Lung (tissue), 12 donors: ENCODE measurements around the gene ZNF70. TPM values are rescaled to one million over a fixed set of nuclear protein-coding genes. Genes with fewer than 3 reads are reported as not detected.

Experiments used
- ATAC-seq: fragments of 200-7000 bp; cut with Tn5 transposase; one replicate; pipeline ENCODE4 v1.9.1; 2020; ENCODE audit warnings: moderate number of reproducible peaks; ENCODE audit not compliant: insufficient read depth, low FRiP score
- DNase-seq, 3 donors: peaks; one replicate each; pipeline ENCODE4 v3.0.0-alpha.2; 2013 to 2017
- H3K27ac ChIP-seq, 2 donors: one replicate each; pipeline ENCODE4 v1.5.1; 2013; ENCODE audit warnings: mild to moderate bottlenecking in 2 of 2, moderate library complexity in 2 of 2, control low read depth in 1 of 2, inconsistent platforms in 1 of 2, low read depth in 1 of 2, low read length in 1 of 2
- H3K27me3 ChIP-seq, 3 donors: one replicate each; pipeline ENCODE4 v1.5.1; 2013; ENCODE audit warnings: low read length in 2 of 3; ENCODE audit not compliant: control insufficient read depth in 3 of 3, insufficient read depth in 3 of 3
- H3K36me3 ChIP-seq, 4 donors: one replicate each; pipeline ENCODE4 v1.5.1; 2013; ENCODE audit warnings: low read length in 4 of 4, mild to moderate bottlenecking in 1 of 4, moderate library complexity in 1 of 4; ENCODE audit not compliant: control insufficient read depth in 4 of 4, insufficient read depth in 4 of 4
- H3K4me1 ChIP-seq, 5 donors: one replicate each; pipeline ENCODE4 v1.5.1; 2013; ENCODE audit warnings: low read length in 5 of 5, mild to moderate bottlenecking in 2 of 5, moderate library complexity in 1 of 5; ENCODE audit not compliant: control insufficient read depth in 5 of 5, insufficient read depth in 5 of 5
- H3K4me3 ChIP-seq: one replicate; pipeline ENCODE4 v1.5.1; 2013; ENCODE audit warnings: mild to moderate bottlenecking, control low read depth, moderate library complexity
- H3K9ac ChIP-seq, 2 donors: one replicate each; pipeline ENCODE4 v1.5.1; 2013; ENCODE audit warnings: low read length in 2 of 2, control low read depth in 1 of 2; ENCODE audit not compliant: insufficient read depth in 1 of 2
- H3K9me3 ChIP-seq, 4 donors: one replicate each; pipeline ENCODE4 v1.5.1; 2013; ENCODE audit warnings: low read length in 3 of 4, mild to moderate bottlenecking in 1 of 4, moderate library complexity in 1 of 4; ENCODE audit not compliant: control insufficient read depth in 4 of 4, insufficient read depth in 3 of 4
- WGBS, 2 donors: extraction: QIAGEN DNeasy Blood & Tissue Kit; methylation state at CpG; one replicate each; pipeline ENCODE4 v1.1.7; 2013; 5-methylcytosine and 5-hydroxymethylcytosine counted together
- polyA plus RNA-seq, 2 donors: library from polyadenylated mRNA; stranded (reverse); fragments of 200-250 nt; gene quantifications; one replicate each; pipeline ENCODE4 v1.2.1, GENCODE V29; 2013
- total RNA-seq, 2 donors: library from RNA; depleted of rRNA in 1 of 2; stranded (reverse); fragments of >200 nt in 1 of 2; gene quantifications; one replicate each; pipeline ENCODE4 v1.2.1, GENCODE V29; 2014 to 2021
- TF ChIP-seq, protein P1 (sequence below): IDR thresholded peaks from 2 replicates; pipeline ENCODE4 v1.5.1; 2012; ENCODE audit warnings: mild to moderate bottlenecking; ENCODE audit errors: control extremely low read depth, extremely low read depth
- donor health status: control.
- donor health status: control.
- donor health status: Bipolar disorder and iron deficiency.
- donor health status: healthy.
- donor health status: DM: yes; HTN: yes; CAD: no.

Gene ZNF70
- total and polyA plus RNA-seq, 4 donors: 0.98 to 6.9 (median 3.7) TPM

- Histone ChIP-seq H3K27me3 (no peaks in the 10 kb centered on the region), H3K36me3 (peaks cover 33 to 54% (median 42%) of the 10 kb centered on the region in 4 donors), H3K9me3 (no peaks in the 10 kb centered on the region), H3K27ac (no peak overlapping the region), H3K4me3 (no peak overlapping the region), H3K9ac (no peak overlapping the region), H3K4me1 (no peaks in the 10 kb centered on the region)
- DNase-seq: no peak
- WGBS, 2 donors: 90 to 92% methylated on average over 1 of the region's 1 CpG
- ATAC-seq: no peak
- TF ChIP-seq, protein P1, sequence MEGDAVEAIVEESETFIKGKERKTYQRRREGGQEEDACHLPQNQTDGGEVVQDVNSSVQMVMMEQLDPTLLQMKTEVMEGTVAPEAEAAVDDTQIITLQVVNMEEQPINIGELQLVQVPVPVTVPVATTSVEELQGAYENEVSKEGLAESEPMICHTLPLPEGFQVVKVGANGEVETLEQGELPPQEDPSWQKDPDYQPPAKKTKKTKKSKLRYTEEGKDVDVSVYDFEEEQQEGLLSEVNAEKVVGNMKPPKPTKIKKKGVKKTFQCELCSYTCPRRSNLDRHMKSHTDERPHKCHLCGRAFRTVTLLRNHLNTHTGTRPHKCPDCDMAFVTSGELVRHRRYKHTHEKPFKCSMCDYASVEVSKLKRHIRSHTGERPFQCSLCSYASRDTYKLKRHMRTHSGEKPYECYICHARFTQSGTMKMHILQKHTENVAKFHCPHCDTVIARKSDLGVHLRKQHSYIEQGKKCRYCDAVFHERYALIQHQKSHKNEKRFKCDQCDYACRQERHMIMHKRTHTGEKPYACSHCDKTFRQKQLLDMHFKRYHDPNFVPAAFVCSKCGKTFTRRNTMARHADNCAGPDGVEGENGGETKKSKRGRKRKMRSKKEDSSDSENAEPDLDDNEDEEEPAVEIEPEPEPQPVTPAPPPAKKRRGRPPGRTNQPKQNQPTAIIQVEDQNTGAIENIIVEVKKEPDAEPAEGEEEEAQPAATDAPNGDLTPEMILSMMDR: no peak
Observed at GRCh38 chr22:23708270-23708669, 42.6 kb downstream of the ZNF70 start.

DNA sequence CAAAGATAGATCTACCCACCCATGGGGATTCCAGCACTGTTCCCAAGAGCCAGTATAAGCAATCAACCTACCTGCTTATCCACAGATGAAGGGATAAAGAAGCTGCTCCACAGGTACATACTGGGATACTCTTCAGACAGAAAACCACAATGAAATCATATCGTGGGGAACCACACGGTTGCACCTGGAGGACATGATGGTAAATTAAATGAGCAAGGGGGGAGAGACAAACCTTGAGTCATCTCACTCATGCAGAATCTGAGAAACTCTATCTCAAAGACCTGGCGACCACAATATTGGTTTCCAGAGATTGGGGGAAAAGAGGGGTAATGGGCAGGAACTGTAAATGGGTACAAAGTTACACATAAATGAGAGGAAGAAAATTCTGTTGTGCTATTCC is 45.6 kb downstream of the ZNF70 start:
- Histone ChIP-seq H3K27ac (no peak overlapping the region), H3K27me3 (no peaks in the 10 kb centered on the region), H3K36me3 (peaks cover 32 to 52% (median 42%) of the 10 kb centered on the region in 4 donors), H3K4me1 (no peaks in the 10 kb centered on the region), H3K9ac (no peak overlapping the region), H3K9me3 (no peaks in the 10 kb centered on the region), H3K4me3 (no peak overlapping the region)
- TF ChIP-seq, protein P1: no peak
- 84 to 89% methylated on average over 3 of the region's 3 CpGs for WGBS, 2 donors
- ATAC-seq (no peak), DNase-seq (no peak)

DNA sequence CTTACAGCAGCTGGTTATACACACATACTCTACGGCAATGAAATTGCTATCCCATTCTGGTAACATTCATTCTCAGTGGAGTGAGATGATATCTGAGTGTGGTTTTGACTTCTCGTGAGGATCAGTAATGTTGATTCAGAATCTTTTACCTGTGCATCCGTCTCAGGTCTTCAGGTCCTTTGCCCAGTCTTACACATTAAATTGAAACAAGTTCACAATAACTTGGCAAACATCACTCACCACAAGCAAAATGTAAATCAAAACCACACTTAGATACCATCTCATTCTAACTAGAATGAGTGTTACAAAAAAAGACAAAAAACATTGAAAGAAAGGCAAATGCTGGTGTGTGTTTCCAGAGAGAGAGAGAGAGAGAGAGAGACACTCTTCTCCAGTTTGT is 46.1 kb downstream of the ZNF70 start:
- H3K27ac ChIP-seq: no peak overlapping the region
- H3K9me3 ChIP-seq: no peaks in the 10 kb centered on the region
- H3K36me3 ChIP-seq: peaks cover 30 to 54% (median 41%) of the 10 kb centered on the region in 4 donors
- no peak overlapping the region for H3K9ac ChIP-seq
- H3K27me3 ChIP-seq: no peaks in the 10 kb centered on the region
- WGBS, 2 donors: 86 to 93% methylated on average over 3 of the region's 3 CpGs
- H3K4me1 ChIP-seq: no peaks in the 10 kb centered on the region
- H3K4me3 ChIP-seq: no peak overlapping the region
- no peak for ATAC-seq
- no peak for DNase-seq
- TF ChIP-seq, protein P1: no peak

DNA sequence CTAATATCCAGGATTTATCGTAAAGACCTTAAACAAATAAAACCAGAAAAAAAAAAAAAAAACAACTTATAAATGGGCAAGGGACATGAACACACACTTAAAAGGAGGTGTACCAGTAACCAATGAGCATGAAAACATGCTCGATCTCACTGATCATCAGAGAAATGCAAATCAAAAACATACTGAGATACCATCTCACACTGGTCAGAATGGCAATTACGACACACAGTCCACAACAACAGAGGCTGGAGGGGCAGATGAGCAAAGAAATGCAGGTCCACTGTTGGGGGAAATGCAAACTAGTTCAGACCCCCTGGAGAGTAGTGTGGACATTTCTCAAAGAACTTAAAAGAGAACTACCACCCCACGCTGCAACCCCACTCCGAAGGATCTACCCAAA is 46.9 kb downstream of the ZNF70 start:
- no peaks in the 10 kb centered on the region for H3K27me3 ChIP-seq
- H3K9me3 ChIP-seq: no peaks in the 10 kb centered on the region
- no peak overlapping the region for H3K27ac ChIP-seq
- peaks cover 25 to 48% (median 39%) of the 10 kb centered on the region in 4 donors for H3K36me3 ChIP-seq
- DNase-seq (no peak), ATAC-seq (no peak)
- TF ChIP-seq, protein P1: no peak
- no peak overlapping the region for H3K4me3 ChIP-seq
- H3K4me1 ChIP-seq: no peaks in the 10 kb centered on the region
- no peak overlapping the region for H3K9ac ChIP-seq
- 94 to 96% methylated on average over 5 of the region's 5 CpGs for WGBS, 2 donors
